NT2/D1 (cell line): ENCODE data around the gene RBM39.

Experiments
- YY1 ChIP-seq: IDR thresholded peaks from 2 replicates; pipeline ENCODE4 v1.6.1; 2011; ENCODE audit not compliant: insufficient read length, insufficient read depth
- ZNF274 ChIP-seq: IDR thresholded peaks from 2 replicates; pipeline ENCODE4 v1.6.1; 2011; ENCODE audit warnings: mild to moderate bottlenecking, low read depth, low read length

DNA sequence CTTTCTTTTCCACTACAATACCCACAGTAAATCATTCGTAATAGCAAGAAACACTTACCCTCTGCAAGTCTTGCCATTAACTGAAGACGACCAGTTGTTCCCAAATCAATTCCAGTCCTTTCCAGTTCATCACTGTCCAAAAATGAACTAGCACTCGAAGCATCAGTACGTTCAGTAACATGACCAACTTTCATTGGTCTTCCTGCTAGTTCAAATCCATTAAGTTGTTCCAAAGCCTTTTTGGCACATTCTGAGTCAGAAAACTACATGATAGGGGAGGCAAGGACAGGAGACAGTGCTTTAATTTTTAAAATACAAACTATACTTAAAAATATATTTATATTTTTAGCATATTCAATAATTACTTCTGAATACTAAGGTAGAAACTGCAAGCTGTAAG, 27.9 kb downstream of the RBM39 start:
- TF ChIP-seq ZNF274 (no peak), YY1 (no peak)
